Mesenchymal stem cell (in vitro differentiated cells and primary cell): ENCODE data around the gene EXOC6B. TPM values are rescaled to one million over a fixed set of nuclear protein-coding genes. Genes with fewer than 3 reads are reported as not detected.

ENCODE experiments used
- small RNA-seq: library from polyadenylated mRNA; stranded (forward); fragments of <200 nt; extraction: miRNeasy Mini kit (QIAGEN cat#:217004); gene quantifications from one replicate; pipeline ENCODE3, GENCODE V24; 2013; ENCODE audit warnings: low read depth

EXOC6B gene

Small RNAs within 50 kb of the gene (small RNA-seq; reads per million reads assigned to genes)
- gene RF00592: not detected
- not detected for gene RNU2-39P
